Loucy (cell line): ENCODE results near the gene C12orf60.
A peak's percentile ranks its signal among the peaks of the same experiment; 100 is the strongest.

Experiments used
- H2AFZ ChIP-seq: fragments of 200-600 bp; sonication (generic); 2 replicates; pipeline ENCODE4 v1.6.0; 2016; ENCODE audit warnings: antibody characterized with exemption, mild to moderate bottlenecking, low read length, moderate library complexity
- H3F3A ChIP-seq: fragments of 200-600 bp; 2 replicates; pipeline ENCODE4 v1.6.0; 2016; ENCODE audit warnings: antibody characterized with exemption, low read depth, mild to moderate bottlenecking
- H3K27me3 ChIP-seq: fragments of 200-600 bp; sonication (generic); 2 replicates; pipeline ENCODE4 v1.6.1; 2014; ENCODE audit warnings: low read length, mild to moderate bottlenecking; ENCODE audit not compliant: insufficient read depth, poor library complexity, severe bottlenecking
- H3K36me3 ChIP-seq: fragments of 200-600 bp; sonication (generic); 2 replicates; pipeline ENCODE4 v1.6.1; 2016; ENCODE audit warnings: low read length; ENCODE audit not compliant: insufficient read depth
- H3K4me1 ChIP-seq: fragments of 200-600 bp; sonication (generic); 2 replicates; pipeline ENCODE4 v1.5.1; 2014; ENCODE audit warnings: low read length, mild to moderate bottlenecking; ENCODE audit not compliant: insufficient read depth, poor library complexity, severe bottlenecking
- H3K4me2 ChIP-seq: fragments of 200-600 bp; sonication (generic); 2 replicates; pipeline ENCODE4 v1.6.0; 2014; ENCODE audit warnings: antibody characterized with exemption, low read length, low read depth, mild to moderate bottlenecking; ENCODE audit not compliant: poor library complexity, severe bottlenecking
- H3K4me3 ChIP-seq: fragments of 200-600 bp; sonication (generic); 2 replicates; pipeline ENCODE4 v1.5.1; 2014; ENCODE audit warnings: low read length, mild to moderate bottlenecking, mixed read lengths; ENCODE audit not compliant: poor library complexity, severe bottlenecking
- H3K79me2 ChIP-seq: fragments of 200-600 bp; sonication (generic); 2 replicates; pipeline ENCODE4 v1.6.1; 2014; ENCODE audit warnings: low read length; ENCODE audit not compliant: insufficient read depth
- H3K9ac ChIP-seq: fragments of 200-600 bp; sonication (generic); 2 replicates; pipeline ENCODE4 v1.6.0; 2014; ENCODE audit warnings: mild to moderate bottlenecking, low read depth, low read length, moderate library complexity; ENCODE audit not compliant: poor library complexity, severe bottlenecking
- H3K9me2 ChIP-seq: fragments of 200-600 bp; sonication (generic); replicated peaks from 2 replicates; pipeline ENCODE4 v1.6.1; 2016; ENCODE audit warnings: low read depth, low read length, mixed read lengths
- H3K9me3 ChIP-seq: fragments of 200-600 bp; sonication (generic); 2 replicates; pipeline ENCODE4 v1.6.1; 2014; ENCODE audit warnings: mild to moderate bottlenecking, antibody characterized with exemption, low read length, low read depth; ENCODE audit not compliant: insufficient read depth
- H4K20me1 ChIP-seq: fragments of 200-600 bp; sonication (generic); 2 replicates; pipeline ENCODE4 v1.6.0; 2014; ENCODE audit warnings: antibody characterized with exemption, low read length, mild to moderate bottlenecking; ENCODE audit not compliant: insufficient read depth, poor library complexity, severe bottlenecking
- CTCF ChIP-seq: fragments of 200-600 bp; sonication (generic); conservative IDR thresholded peaks from 2 replicates; pipeline ENCODE4 v1.5.1; 2014; ENCODE audit warnings: mild to moderate bottlenecking, antibody characterized with exemption, low read length
- EZH2phosphoT487 ChIP-seq: fragments of 200-600 bp; IDR thresholded peaks from 2 replicates; pipeline ENCODE4 v1.6.1; 2018; ENCODE audit warnings: antibody characterized with exemption, mild to moderate bottlenecking, moderate library complexity, borderline replicate concordance

Gene C12orf60

GRCh38 chr12:14779834-14780233, 23.6 kb upstream of the C12orf60 start:
- H3K27me3 ChIP-seq, result no peaks in the 10 kb centered on the region
- no peaks in the 10 kb centered on the region for H3K79me2 ChIP-seq
- H3K9ac ChIP-seq, result no peak overlapping the region
- H3K9me2 ChIP-seq, result no peaks in the 10 kb centered on the region
- H2AFZ ChIP-seq, result peak overlapping the region; percentile 61
- TF ChIP-seq CTCF, result no peak
- no peak for TF ChIP-seq EZH2phosphoT487
- peaks cover 1% of the 10 kb centered on the region; the same call in 1 of the 2 replicates for H3K36me3 ChIP-seq
- H3F3A ChIP-seq, result no peaks in the 10 kb centered on the region
- H3K4me2 ChIP-seq, result no peak overlapping the region
- H3K4me3 ChIP-seq, result no peak overlapping the region
- no peaks in the 10 kb centered on the region for H3K9me3 ChIP-seq
- no peaks in the 10 kb centered on the region for H4K20me1 ChIP-seq
- peaks cover 11% of the 10 kb centered on the region for H3K4me1 ChIP-seq

- peak overlapping the region; percentile 26 for H3K9ac ChIP-seq
- H4K20me1 ChIP-seq, result no peaks in the 10 kb centered on the region
- peaks cover 11% of the 10 kb centered on the region for H3K4me1 ChIP-seq
- H3K9me3 ChIP-seq, result no peaks in the 10 kb centered on the region
- H2AFZ ChIP-seq, result peak overlapping the region; percentile 82
- peak overlapping the region; percentile 15 for H3K4me3 ChIP-seq
- H3K27me3 ChIP-seq, result no peaks in the 10 kb centered on the region
- H3K9me2 ChIP-seq, result no peaks in the 10 kb centered on the region
- peak overlapping the region; percentile 50 for H3K4me2 ChIP-seq
- no peak for TF ChIP-seq CTCF
- no peaks in the 10 kb centered on the region for H3F3A ChIP-seq
- H3K79me2 ChIP-seq, result no peaks in the 10 kb centered on the region
- peaks cover 11% of the 10 kb centered on the region for H3K36me3 ChIP-seq
Observed at GRCh38 chr12:14780859-14781258, 22.6 kb upstream of the C12orf60 start.

- peaks cover 18% of the 10 kb centered on the region for H3K36me3 ChIP-seq
- peaks cover 11% of the 10 kb centered on the region for H3K4me1 ChIP-seq
- no peaks in the 10 kb centered on the region for H3K9me2 ChIP-seq
- H3K4me3 ChIP-seq, result no peak overlapping the region
- no peaks in the 10 kb centered on the region for H3K79me2 ChIP-seq
- peak overlapping the region; percentile 35; the same call in 1 of the 2 replicates for H2AFZ ChIP-seq
- H3K4me2 ChIP-seq, result no peak overlapping the region
- no peaks in the 10 kb centered on the region for H3K9me3 ChIP-seq
- TF ChIP-seq CTCF, result no peak
- no peak for TF ChIP-seq EZH2phosphoT487
- no peaks in the 10 kb centered on the region for H3F3A ChIP-seq
- H3K27me3 ChIP-seq, result no peaks in the 10 kb centered on the region
- H4K20me1 ChIP-seq, result no peaks in the 10 kb centered on the region
- H3K9ac ChIP-seq, result no peak overlapping the region
Observed at GRCh38 chr12:14781563-14781962, 21.9 kb upstream of the C12orf60 start.
